ENCODE results near the gene MTCL1. TPM values are rescaled to one million over a fixed set of nuclear protein-coding genes. Genes with fewer than 3 reads are reported as not detected.

Gene MTCL1
- polyA plus RNA-seq, 3 donors, result not detected

- Histone ChIP-seq H3K9ac (ENCODE audit: insufficient read depth, low read length, poor library complexity, severe bottlenecking) (no peak overlapping the region), H2AFZ (ENCODE audit: insufficient read depth, low read depth, low read length, poor library complexity, severe bottlenecking) (no peak overlapping the region), H3K4me3 (replicated peaks in 1 of 3; ENCODE audit: low read depth in 2 of 3, low read length in 3 of 3) (no peak overlapping the region), H3K4me1 (ENCODE audit: control insufficient read depth in 1 of 2, insufficient read depth in 2 of 2, low read length in 2 of 2) (no peaks in the 10 kb centered on the region), H3K27ac (ENCODE audit: low read depth in 1 of 2, low read length in 2 of 2) (no peak overlapping the region), H3K79me2 (ENCODE audit: insufficient read depth, low read length) (no peaks in the 10 kb centered on the region), H3K27me3 (ENCODE audit: control insufficient read depth in 2 of 2, insufficient read depth in 2 of 2, low read length in 2 of 2) (no peaks in the 10 kb centered on the region), H4K20me1 (ENCODE audit: insufficient read depth, low read length) (no peaks in the 10 kb centered on the region), H3K4me2 (replicated peaks; ENCODE audit: extremely low read depth, low read length, poor library complexity, severe bottlenecking) (no peak overlapping the region), H3K9me3 (replicated peaks in 1 of 2; ENCODE audit: control insufficient read depth in 1 of 2, insufficient read depth in 1 of 2, low read length in 2 of 2) (peaks cover 8 to 15% of the 10 kb centered on the region in 2 donors), H3K36me3 (replicated peaks in 1 of 2; ENCODE audit: control insufficient read depth in 1 of 2, insufficient read depth in 2 of 2, low read length in 2 of 2) (no peaks in the 10 kb centered on the region)
- intact Hi-C loops (cut with micrococcal nuclease), result no loop called here
- DNase-seq, result no peak
- Mint-ChIP-seq H3K27me3 (ENCODE audit: low read depth in 3 of 3) (peaks cover 0 to 2% (median 0%) of the 10 kb centered on the region in 3 donors), H3K4me3 (no peak overlapping the region), H3K27ac (no peak overlapping the region), H3K9me3 (peaks cover 5 to 21% (median 13%) of the 10 kb centered on the region in 7 donors), H3K36me3 (no peaks in the 10 kb centered on the region), H3K4me1 (peaks cover 4% of the 10 kb centered on the region)
- WGBS (ENCODE audit: insufficient coverage), result 100% methylated on average over 2 of the region's 2 CpGs
- TF ChIP-seq CTCF (IDR thresholded peaks at IDR 0.05), result no peak
Observed at GRCh38 chr18:8833480-8833879, 128.1 kb downstream of the MTCL1 start.

- no peak for TF ChIP-seq CTCF (IDR thresholded peaks at IDR 0.05)
- Histone ChIP-seq H2AFZ (ENCODE audit: insufficient read depth, low read depth, low read length, poor library complexity, severe bottlenecking) (no peak overlapping the region), H4K20me1 (ENCODE audit: insufficient read depth, low read length) (no peaks in the 10 kb centered on the region), H3K9me3 (replicated peaks in 1 of 2; ENCODE audit: control insufficient read depth in 1 of 2, insufficient read depth in 1 of 2, low read length in 2 of 2) (peaks cover 8 to 15% of the 10 kb centered on the region in 2 donors), H3K79me2 (ENCODE audit: insufficient read depth, low read length) (no peaks in the 10 kb centered on the region), H3K4me1 (ENCODE audit: control insufficient read depth in 1 of 2, insufficient read depth in 2 of 2, low read length in 2 of 2) (no peaks in the 10 kb centered on the region), H3K27ac (ENCODE audit: low read depth in 1 of 2, low read length in 2 of 2) (no peak overlapping the region), H3K4me2 (replicated peaks; ENCODE audit: extremely low read depth, low read length, poor library complexity, severe bottlenecking) (no peak overlapping the region), H3K4me3 (replicated peaks in 1 of 3; ENCODE audit: low read depth in 2 of 3, low read length in 3 of 3) (no peak overlapping the region), H3K27me3 (ENCODE audit: control insufficient read depth in 2 of 2, insufficient read depth in 2 of 2, low read length in 2 of 2) (no peaks in the 10 kb centered on the region), H3K9ac (ENCODE audit: insufficient read depth, low read length, poor library complexity, severe bottlenecking) (no peak overlapping the region), H3K36me3 (replicated peaks in 1 of 2; ENCODE audit: control insufficient read depth in 1 of 2, insufficient read depth in 2 of 2, low read length in 2 of 2) (no peaks in the 10 kb centered on the region)
- peaks cover 5 to 25% (median 14%) of the 10 kb centered on the region in 7 donors for H3K9me3 Mint-ChIP-seq
- peaks cover 0 to 1% (median 0%) of the 10 kb centered on the region in 3 donors for H3K27me3 Mint-ChIP-seq (ENCODE audit: low read depth in 3 of 3)
- no peak overlapping the region for H3K4me3 Mint-ChIP-seq
- peaks cover 1% of the 10 kb centered on the region for H3K4me1 Mint-ChIP-seq
- DNase-seq, result no peak
- intact Hi-C loops (cut with micrococcal nuclease), result no loop called here
- H3K27ac Mint-ChIP-seq, result peak overlapping the region in 1 of 7 donors; percentile 40
- H3K36me3 Mint-ChIP-seq, result no peaks in the 10 kb centered on the region
- WGBS (ENCODE audit: insufficient coverage), result 65% methylated on average over 3 of the region's 6 CpGs
Observed at GRCh38 chr18:8834881-8835280, 129.5 kb downstream of the MTCL1 start.
